Measurements from ENCODE around the gene SIK3.

SIK3 gene

DNA sequence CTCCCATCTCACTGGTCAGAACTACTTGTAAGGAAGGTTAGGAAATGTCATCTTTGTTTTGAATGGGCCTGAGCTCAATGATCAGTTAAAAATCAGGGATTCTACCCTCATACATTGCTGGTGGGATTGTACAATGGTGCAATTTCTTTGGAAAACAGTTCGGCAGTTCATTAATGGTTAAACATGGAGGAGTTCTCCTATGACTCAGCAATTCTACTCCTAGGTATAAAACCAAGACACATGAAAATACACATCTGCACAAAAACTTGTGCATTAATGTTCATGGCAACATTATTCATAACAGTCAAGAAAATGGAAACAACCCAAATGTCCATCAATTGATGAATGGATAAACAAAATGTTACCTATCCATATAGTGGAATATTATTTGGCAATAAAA lies 301.7 kb downstream of the SIK3 start:
- DNase-seq (ENCODE audit: low read depth): no peak
- TF ChIP-seq, protein P1, sequence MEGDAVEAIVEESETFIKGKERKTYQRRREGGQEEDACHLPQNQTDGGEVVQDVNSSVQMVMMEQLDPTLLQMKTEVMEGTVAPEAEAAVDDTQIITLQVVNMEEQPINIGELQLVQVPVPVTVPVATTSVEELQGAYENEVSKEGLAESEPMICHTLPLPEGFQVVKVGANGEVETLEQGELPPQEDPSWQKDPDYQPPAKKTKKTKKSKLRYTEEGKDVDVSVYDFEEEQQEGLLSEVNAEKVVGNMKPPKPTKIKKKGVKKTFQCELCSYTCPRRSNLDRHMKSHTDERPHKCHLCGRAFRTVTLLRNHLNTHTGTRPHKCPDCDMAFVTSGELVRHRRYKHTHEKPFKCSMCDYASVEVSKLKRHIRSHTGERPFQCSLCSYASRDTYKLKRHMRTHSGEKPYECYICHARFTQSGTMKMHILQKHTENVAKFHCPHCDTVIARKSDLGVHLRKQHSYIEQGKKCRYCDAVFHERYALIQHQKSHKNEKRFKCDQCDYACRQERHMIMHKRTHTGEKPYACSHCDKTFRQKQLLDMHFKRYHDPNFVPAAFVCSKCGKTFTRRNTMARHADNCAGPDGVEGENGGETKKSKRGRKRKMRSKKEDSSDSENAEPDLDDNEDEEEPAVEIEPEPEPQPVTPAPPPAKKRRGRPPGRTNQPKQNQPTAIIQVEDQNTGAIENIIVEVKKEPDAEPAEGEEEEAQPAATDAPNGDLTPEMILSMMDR (IDR thresholded peaks at IDR 0.05; ENCODE audit: low read depth, low read length, missing control alignments): no peak
- no peak overlapping the region for H3K4me3 ChIP-seq (ENCODE audit: low read depth, low read length)

DNA sequence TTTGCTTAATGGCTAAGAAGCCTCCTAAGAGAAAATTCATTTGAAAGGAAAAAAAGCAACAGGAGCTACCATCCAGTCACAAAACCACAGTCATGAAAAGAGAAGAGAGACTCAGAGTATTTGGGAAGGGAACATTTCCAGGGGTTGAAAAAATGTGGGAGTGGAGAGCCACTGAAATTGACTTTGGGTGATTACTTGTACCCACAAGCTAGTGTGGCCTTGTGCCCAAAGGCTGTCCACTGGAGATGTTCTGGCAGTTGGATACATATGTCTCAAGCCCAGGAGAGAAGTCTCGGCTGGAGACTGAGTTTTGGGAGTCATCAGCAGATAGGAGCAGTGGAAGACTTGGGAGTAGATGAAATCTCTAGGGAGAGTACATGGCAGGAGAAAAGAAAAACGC lies 303.4 kb downstream of the SIK3 start:
- no peak overlapping the region for H3K4me3 ChIP-seq (ENCODE audit: low read depth, low read length)
- TF ChIP-seq, protein P1 (IDR thresholded peaks at IDR 0.05; ENCODE audit: low read depth, low read length, missing control alignments): no peak
- DNase-seq (ENCODE audit: low read depth): no peak

DNA sequence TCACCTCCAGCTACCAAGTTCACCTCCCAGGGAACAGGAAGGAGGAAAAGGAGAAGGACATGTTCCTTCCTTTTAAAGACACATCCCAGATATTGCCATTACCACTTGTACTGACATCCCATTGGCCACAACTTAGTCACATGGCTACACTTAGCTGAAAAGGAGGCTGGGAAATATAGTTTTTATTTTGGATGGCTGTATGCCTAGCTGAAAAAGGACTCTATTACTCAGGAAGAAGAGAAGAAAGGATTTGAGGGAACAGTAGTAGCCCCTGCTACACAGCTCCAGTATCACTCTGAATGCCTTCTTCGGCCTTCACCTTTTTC lies 304.5 kb downstream of the SIK3 start:
- TF ChIP-seq, protein P1 (IDR thresholded peaks at IDR 0.05; ENCODE audit: low read depth, low read length, missing control alignments): no peak
- no peak overlapping the region for H3K4me3 ChIP-seq (ENCODE audit: low read depth, low read length)
- DNase-seq (ENCODE audit: low read depth): no peak
